Uterus (tissue), 2 donors: Measurements from ENCODE around the gene TASL.

Source experiments
- POLR2A ChIP-seq, 2 donors: fragments of 450-650 bp; IDR thresholded peaks; one replicate each; pipeline ENCODE4 v1.6.1; 2016; ENCODE audit warnings: antibody characterized with exemption in 2 of 2, mild to moderate bottlenecking in 1 of 2, moderate library complexity in 1 of 2
- TF ChIP-seq, protein P1 (sequence below), 4 experiments: fragments of 200-600 bp in 2 of 4; fragments of 450-650 bp in 2 of 4; sonication (generic) in 2 of 4; IDR thresholded peaks; one replicate each; pipeline ENCODE4 v1.5.1; 2016 to 2019; ENCODE audit warnings: antibody characterized with exemption in 4 of 4, mild to moderate bottlenecking in 2 of 4, moderate library complexity in 1 of 4

DNA sequence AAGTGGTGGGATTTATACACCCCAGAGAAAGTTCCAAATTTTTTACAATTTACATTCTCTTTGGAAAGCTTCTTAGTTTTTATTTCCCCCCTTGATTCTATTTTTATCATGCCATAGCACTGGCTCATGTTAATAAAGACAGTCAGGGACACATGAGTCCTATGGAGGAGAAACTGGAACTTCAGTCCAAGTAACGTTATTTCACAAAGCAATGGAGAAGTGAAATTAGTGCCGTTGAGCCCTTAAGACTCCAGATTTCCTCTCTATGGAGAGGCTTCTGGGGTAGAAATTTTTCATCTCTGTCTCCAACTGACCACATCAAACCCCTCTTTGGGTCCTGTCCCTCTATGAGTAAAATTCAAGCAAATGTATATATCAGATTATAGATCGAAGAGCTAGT lies 12.8 kb upstream of the TASL start:
- no peak for TF ChIP-seq POLR2A (IDR thresholded peaks at IDR 0.05)
- TF ChIP-seq, protein P1, sequence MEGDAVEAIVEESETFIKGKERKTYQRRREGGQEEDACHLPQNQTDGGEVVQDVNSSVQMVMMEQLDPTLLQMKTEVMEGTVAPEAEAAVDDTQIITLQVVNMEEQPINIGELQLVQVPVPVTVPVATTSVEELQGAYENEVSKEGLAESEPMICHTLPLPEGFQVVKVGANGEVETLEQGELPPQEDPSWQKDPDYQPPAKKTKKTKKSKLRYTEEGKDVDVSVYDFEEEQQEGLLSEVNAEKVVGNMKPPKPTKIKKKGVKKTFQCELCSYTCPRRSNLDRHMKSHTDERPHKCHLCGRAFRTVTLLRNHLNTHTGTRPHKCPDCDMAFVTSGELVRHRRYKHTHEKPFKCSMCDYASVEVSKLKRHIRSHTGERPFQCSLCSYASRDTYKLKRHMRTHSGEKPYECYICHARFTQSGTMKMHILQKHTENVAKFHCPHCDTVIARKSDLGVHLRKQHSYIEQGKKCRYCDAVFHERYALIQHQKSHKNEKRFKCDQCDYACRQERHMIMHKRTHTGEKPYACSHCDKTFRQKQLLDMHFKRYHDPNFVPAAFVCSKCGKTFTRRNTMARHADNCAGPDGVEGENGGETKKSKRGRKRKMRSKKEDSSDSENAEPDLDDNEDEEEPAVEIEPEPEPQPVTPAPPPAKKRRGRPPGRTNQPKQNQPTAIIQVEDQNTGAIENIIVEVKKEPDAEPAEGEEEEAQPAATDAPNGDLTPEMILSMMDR (IDR thresholded peaks at IDR 0.05), result no peak
